ENCODE data around the gene HENMT1. TPM values are rescaled to one million over a fixed set of nuclear protein-coding genes. Genes with fewer than 3 reads are reported as not detected.
A peak's percentile ranks its signal among the peaks of the same experiment; 100 is the strongest.
"Not testable (repeated sequence)": the region's sequence is repeated elsewhere in the genome, so short reads cannot be mapped to it uniquely, and the experiment has no call there.

HENMT1 gene
- total RNA-seq, 1 experiment from 2014 or later: 6.2 TPM

DNA sequence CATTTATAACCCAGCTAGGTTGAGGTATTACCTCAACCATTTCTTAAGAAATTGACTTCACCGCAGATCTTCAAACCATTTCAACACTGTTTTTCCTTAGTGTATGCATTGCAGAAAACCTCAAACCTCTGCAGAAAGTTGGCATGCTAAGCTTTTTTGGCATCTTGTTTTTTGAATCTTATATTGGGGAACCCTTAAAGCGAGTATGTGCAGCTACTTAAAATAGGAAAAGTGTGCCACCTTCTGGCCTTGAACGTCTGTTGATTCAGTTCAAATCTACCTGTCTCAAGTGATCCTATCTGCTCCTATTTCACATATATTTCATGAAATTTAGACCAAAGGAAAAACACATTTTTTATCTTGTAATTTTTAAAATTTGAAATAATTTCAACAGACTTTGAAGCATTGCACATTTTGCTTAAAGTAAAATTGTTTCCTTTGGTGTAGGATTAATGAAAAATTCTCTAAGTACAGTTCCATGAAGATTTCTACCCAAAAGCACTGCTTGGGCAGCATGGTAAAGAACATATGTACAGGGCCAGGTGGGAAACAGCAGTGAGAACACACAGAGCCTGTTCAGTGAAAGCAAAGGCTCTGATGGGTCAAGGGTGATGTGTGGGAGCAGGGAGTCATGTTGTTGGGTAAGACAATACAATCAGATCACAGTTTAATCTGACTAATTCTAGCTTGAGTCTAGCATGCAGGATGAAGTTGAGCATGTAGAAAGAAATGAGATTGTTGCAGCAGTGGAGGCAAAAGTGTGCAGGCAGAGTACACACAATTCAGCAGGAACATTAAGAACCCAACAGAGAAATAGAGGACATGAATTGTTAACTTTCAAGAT is 17.2 kb downstream of the HENMT1 start:
- Histone ChIP-seq H2BK5ac (ENCODE audit: insufficient read length, low read length) (no peak overlapping the region), H3T11ph (ENCODE audit: low read length) (no peak overlapping the region), H3K4ac (ENCODE audit: low read depth, low read length) (no peak overlapping the region), H3K79me1 (ENCODE audit: insufficient read depth, low read depth, low read length, poor library complexity, severe bottlenecking) (no peaks in the 10 kb centered on the region), H3K56ac (ENCODE audit: insufficient read length, low read depth, low read length) (no peak overlapping the region), H3K4me2 (ENCODE audit: insufficient read depth, insufficient read length, low read length) (no peak overlapping the region), H3K14ac (ENCODE audit: insufficient read depth, low read length) (no peak overlapping the region), H3K23me2 (ENCODE audit: insufficient read length, low read depth, low read length, poor library complexity, severe bottlenecking) (no peaks in the 10 kb centered on the region), H3K27ac (ENCODE audit: insufficient read length, low read depth, low read length) (no peak overlapping the region), H3K23ac (ENCODE audit: insufficient read length, low read depth, low read length) (no peak overlapping the region), H2BK12ac (ENCODE audit: insufficient read length, low read depth, low read length) (no peak overlapping the region), H3K79me2 (ENCODE audit: insufficient read depth, low read length) (no peaks in the 10 kb centered on the region), H2BK120ac (ENCODE audit: low read depth, low read length, poor library complexity, severe bottlenecking) (no peak overlapping the region), H3K4me1 (ENCODE audit: insufficient read depth, low read length) (no peaks in the 10 kb centered on the region), H2BK20ac (ENCODE audit: low read depth, low read length, poor library complexity, severe bottlenecking) (no peak overlapping the region), H2AK5ac (ENCODE audit: insufficient read length, low read length) (no peak overlapping the region), H4K5ac (ENCODE audit: insufficient read length, low read depth, low read length) (no peak overlapping the region), H4K8ac (replicated peaks; ENCODE audit: insufficient read length, low read depth, low read length) (no peak overlapping the region), H3K18ac (ENCODE audit: insufficient read length, low read depth, low read length) (no peak overlapping the region), H2AFZ (ENCODE audit: low read length) (no peak overlapping the region), H3K9me3 (ENCODE audit: control insufficient read depth, low read depth, low read length) (no peaks in the 10 kb centered on the region), H3K9ac (ENCODE audit: extremely low read depth, insufficient read length, low read length) (no peak overlapping the region), H4K20me1 (ENCODE audit: control insufficient read depth, insufficient read depth, insufficient read length) (no peaks in the 10 kb centered on the region), H3K27me3 (ENCODE audit: insufficient read depth, low read length) (no peaks in the 10 kb centered on the region), H2BK15ac (ENCODE audit: low read depth, low read length) (no peak overlapping the region), H4K91ac (ENCODE audit: insufficient read length, low read depth, low read length) (no peak overlapping the region)
- no peak for DNase-seq
- Mint-ChIP-seq H3K27me3 (ENCODE audit: low read depth) (peaks cover 2% of the 10 kb centered on the region; the same call in 1 of the 2 replicates), H3K9me3 (no peaks in the 10 kb centered on the region), H3K36me3 (ENCODE audit: insufficient read depth in 1 of 3, low read depth in 3 of 3) (peaks cover 0 to 6% (median 0%) of the 10 kb centered on the region in 3 experiments; a peak in 2 of 7 replicates), H3K4me1 (peaks cover 2 to 11% of the 10 kb centered on the region in 2 experiments), H3K27ac (no peak overlapping the region), H3K4me3 (no peak overlapping the region)
- no CpG with 5 or more reads among the region's 3 CpGs for WGBS (ENCODE audit: extremely low coverage, insufficient read length, low lambda C conversion rate)
- peak; percentile 72 for TF ChIP-seq CTCF (conservative IDR thresholded peaks at IDR 0.05)

GRCh38 chr1:108640863-108641262 is 20.0 kb downstream of the HENMT1 start:
- not testable (repeated sequence) for H3K9ac ChIP-seq (ENCODE audit: extremely low read depth, insufficient read length, low read length); H2AK5ac ChIP-seq (ENCODE audit: insufficient read length, low read length); H3K18ac ChIP-seq (ENCODE audit: insufficient read length, low read depth, low read length); H3K79me1 ChIP-seq (ENCODE audit: insufficient read depth, low read depth, low read length, poor library complexity, severe bottlenecking); H3T11ph ChIP-seq (ENCODE audit: low read length); H4K5ac ChIP-seq (ENCODE audit: insufficient read length, low read depth, low read length); H2BK120ac ChIP-seq (ENCODE audit: low read depth, low read length, poor library complexity, severe bottlenecking); H2BK20ac ChIP-seq (ENCODE audit: low read depth, low read length, poor library complexity, severe bottlenecking); H2BK5ac ChIP-seq (ENCODE audit: insufficient read length, low read length); H3K36me3 Mint-ChIP-seq (ENCODE audit: insufficient read depth in 1 of 3, low read depth in 3 of 3); H3K56ac ChIP-seq (ENCODE audit: insufficient read length, low read depth, low read length); H3K4me2 ChIP-seq (ENCODE audit: insufficient read depth, insufficient read length, low read length); H2BK12ac ChIP-seq (ENCODE audit: insufficient read length, low read depth, low read length); H3K9me3 ChIP-seq (ENCODE audit: control insufficient read depth, low read depth, low read length); H3K4ac ChIP-seq (ENCODE audit: low read depth, low read length); H3K9me3 Mint-ChIP-seq; H3K23me2 ChIP-seq (ENCODE audit: insufficient read length, low read depth, low read length, poor library complexity, severe bottlenecking); H3K14ac ChIP-seq (ENCODE audit: insufficient read depth, low read length); H3K79me2 ChIP-seq (ENCODE audit: insufficient read depth, low read length); H3K4me1 Mint-ChIP-seq; H2AFZ ChIP-seq (ENCODE audit: low read length); H3K4me1 ChIP-seq (ENCODE audit: insufficient read depth, low read length); H4K8ac ChIP-seq (replicated peaks; ENCODE audit: insufficient read length, low read depth, low read length); H3K23ac ChIP-seq (ENCODE audit: insufficient read length, low read depth, low read length); H2BK15ac ChIP-seq (ENCODE audit: low read depth, low read length); H3K4me3 Mint-ChIP-seq; DNase-seq; H4K20me1 ChIP-seq (ENCODE audit: control insufficient read depth, insufficient read depth, insufficient read length); H3K27ac ChIP-seq (ENCODE audit: insufficient read length, low read depth, low read length); H3K27me3 Mint-ChIP-seq (ENCODE audit: low read depth); H3K27ac Mint-ChIP-seq; H4K91ac ChIP-seq (ENCODE audit: insufficient read length, low read depth, low read length); H3K27me3 ChIP-seq (ENCODE audit: insufficient read depth, low read length)
- no CpG with 5 or more reads among the region's 28 CpGs for WGBS (ENCODE audit: extremely low coverage, insufficient read length, low lambda C conversion rate)

All from H9 (cell line).